Stimulated activated CD8-positive, alpha-beta memory T cell treated with anti-CD3 and anti-CD28 coated beads, Interleukin-4, amount 100 ng/mL, for 48 hours (primary cell): ENCODE data around the gene C16orf82.

Source experiments
- DNase-seq: peaks from one replicate; pipeline ENCODE4 v3.0.0-alpha.2; 2020

Gene C16orf82

DNA sequence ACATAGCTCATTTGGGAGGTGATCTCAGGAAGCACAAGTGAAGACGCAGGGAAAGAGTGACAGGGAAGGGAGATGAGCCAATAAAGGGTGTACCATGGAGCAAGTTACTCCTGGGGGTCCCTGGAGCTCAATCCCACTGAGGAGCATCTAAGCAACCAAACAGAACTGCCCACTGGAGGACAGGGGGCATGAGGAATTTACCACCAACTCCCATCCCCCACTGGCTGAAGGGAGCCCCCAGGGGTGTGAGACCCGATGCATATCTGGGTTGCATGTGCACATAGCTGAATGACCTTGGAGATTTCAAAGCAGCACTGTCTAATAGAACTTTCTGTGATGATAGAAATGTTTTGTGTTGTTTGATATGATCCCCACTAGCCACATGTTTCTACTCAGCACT lies 29.6 kb downstream of the C16orf82 start:
- no peak for DNase-seq

DNA sequence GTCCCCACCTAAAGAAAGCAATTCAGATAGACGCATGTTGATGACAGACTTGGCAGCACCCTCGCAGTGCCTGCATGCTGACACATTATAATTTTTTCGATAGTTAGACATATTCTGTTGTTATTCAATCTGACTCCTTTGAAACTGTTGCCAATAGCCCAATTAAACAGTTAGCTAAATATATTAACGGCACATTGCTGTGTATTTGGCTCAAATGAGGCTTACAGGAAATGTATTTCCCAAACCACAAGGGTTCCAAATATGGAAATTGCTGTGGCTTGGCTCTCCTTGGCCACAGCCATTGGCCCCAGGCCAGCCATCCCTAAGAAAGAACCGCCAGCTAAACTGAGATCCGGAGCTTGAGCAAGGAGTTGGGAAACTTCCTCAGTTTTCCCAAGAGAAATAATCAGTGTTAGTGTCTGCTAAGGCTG lies 31.1 kb downstream of the C16orf82 start:
- DNase-seq: no peak

DNA sequence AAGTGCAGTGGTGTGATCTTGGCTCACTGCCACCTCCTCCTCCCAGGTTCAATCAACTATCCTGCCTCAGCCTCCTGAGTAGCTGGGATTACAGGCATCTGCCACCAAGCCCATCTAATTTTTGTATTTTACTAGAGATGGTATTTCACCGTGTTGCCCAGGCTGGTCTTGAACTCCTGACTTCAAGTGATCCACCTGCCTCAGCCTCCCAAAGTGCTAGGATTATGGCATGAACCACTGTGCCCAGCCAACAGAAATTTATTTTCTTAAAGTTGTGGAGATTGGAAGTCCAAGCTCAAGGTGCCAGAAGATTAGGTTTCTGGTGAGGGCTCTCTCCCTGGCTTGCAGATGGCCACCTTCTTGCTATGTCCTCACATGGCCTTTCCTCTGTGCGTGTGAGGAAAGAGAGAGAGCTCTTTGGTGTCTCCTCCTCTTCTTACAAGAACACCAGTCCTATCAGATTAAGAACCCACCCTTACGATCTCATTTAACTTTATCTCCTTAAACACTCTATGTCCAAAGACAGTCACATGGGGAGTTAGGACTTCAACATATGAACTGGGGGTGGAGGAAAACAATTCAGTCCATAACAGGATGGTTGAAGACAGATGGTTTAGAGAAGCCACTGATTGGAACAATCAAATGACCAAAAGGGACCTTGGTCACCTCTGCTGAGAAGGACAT lies 31.8 kb downstream of the C16orf82 start:
- DNase-seq: no peak

DNA sequence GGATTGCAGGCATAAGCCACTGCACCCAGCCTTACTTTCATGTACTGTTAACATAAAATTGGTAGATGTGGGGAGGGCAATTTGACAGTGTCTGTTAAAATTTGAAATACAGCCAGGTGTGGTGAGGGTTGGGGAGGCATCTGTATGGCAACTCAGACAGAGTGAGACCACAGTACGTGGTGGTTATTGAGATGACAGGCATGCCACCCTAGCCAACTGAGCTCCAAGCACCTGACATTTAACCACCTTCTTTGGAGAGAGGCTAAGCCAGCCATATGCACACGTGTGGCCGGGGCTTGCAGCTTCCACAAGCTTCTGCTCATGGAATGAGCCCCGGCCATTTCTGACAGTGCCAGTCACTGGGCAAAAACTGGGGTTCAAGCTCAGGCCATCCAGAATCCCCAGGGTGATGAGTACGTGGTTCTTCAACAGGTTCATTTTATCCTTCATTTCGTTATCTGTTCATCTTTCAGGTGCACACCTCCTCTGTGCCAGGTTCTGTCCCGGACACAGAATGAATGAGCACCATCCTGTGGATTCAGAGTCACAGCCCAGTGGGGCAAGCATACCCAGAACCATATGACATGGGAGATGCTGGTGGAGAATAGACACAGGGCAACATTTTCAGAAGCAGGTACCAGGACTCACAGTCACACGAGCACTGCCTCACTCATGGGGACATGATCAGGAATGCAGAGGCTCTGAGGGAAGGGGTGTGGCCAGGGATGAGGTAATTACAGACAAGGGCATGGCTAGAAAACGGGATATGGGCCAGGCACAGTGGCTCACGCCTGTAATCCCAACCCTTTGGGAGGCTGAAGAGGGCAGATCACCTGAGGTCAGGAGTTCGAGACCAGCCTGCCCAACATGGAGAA lies 36.2 kb downstream of the C16orf82 start:
- DNase-seq: no peak

DNA sequence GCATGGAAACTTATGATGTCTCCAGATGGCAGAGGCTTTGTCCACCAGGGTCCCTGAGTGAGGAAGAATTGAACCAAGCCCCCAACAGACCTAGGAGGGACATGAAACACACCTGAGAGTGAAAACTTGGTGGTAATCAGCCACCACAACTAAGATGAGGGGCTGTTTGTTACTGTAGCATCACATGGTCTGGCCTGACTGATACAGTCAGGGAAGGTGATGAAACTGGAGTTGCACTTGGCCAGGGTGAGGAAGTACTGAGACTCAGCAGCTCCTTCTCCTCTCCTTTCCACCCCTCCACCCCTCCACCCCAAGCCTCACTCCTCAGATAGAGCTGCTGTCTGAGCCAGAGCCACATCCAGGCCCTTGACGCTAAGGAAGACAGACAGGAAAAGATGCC lies 37.2 kb downstream of the C16orf82 start:
- DNase-seq: no peak

DNA sequence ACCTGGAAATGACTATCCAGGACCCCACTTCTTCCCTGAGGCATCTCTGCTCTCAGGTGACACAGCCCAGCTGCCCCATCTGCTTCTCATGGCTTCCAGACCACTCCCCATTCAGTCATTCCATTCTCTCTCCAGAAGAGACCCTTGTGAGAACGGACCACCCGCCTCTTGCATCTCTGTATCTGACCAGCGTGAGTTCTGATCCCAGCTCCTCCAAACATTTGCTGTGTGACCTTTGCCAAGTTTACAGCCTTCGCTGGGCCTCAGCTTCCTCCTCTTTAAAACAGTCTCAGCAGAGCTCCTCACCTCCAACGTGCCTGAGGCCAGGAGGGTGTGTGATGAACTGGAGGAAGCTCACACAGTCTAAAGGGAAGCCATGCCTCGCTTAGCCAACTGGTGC lies 39.6 kb downstream of the C16orf82 start:
- DNase-seq: no peak

DNA sequence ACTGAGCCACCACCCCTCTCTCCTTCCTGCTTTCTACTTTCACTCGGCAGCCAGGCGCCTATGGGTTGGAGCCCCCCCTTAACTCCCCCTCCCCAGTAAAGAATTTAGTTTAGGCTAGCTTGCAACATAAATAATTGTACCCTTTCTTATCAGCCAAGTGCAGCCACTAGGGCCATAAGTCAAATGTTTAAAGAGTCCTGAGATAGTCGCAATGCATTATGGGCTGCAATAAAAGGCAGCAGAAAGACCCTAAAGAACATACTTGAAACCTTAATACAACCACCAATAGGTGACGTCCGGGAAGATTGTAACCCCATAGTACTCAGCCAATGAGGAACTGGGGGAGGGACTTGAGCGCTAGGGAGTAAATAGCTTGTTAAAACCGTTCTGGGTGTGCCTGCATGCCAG lies 40.5 kb downstream of the C16orf82 start:
- DNase-seq: no peak

DNA sequence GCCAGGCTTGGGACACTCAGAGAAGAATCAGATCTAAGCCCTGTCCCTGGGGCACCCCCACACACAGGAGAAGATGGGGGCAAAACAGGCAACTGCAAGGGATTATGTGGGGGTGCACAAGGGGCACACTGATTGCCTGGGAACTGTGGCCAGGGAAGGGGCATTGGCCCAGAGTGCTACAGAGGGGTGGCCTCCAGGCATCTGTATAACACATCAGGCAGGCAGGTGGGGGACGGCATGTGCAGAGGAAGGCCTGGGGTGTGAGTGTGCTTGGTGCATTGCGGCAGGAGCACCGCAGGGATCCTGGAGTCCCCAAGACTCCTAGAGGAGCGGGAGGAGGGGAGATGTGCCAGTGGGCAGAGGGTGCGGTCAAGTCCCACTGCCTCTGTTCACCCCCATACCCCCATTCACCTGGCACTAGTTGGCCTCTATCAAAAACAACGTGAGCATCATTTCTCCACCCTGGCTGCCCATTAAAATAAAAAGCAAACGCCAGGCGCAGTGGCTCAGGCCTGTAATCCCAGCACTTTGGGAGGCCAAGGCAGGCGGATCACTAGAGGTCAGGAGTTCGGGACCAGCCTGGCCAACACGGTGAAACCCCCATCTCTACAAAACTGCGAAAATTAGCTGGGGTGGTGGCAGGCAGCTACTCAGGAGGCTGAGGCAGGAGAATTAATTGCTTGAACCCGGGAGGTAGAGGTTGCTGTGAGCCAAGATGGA lies 41.5 kb downstream of the C16orf82 start:
- DNase-seq: no peak

DNA sequence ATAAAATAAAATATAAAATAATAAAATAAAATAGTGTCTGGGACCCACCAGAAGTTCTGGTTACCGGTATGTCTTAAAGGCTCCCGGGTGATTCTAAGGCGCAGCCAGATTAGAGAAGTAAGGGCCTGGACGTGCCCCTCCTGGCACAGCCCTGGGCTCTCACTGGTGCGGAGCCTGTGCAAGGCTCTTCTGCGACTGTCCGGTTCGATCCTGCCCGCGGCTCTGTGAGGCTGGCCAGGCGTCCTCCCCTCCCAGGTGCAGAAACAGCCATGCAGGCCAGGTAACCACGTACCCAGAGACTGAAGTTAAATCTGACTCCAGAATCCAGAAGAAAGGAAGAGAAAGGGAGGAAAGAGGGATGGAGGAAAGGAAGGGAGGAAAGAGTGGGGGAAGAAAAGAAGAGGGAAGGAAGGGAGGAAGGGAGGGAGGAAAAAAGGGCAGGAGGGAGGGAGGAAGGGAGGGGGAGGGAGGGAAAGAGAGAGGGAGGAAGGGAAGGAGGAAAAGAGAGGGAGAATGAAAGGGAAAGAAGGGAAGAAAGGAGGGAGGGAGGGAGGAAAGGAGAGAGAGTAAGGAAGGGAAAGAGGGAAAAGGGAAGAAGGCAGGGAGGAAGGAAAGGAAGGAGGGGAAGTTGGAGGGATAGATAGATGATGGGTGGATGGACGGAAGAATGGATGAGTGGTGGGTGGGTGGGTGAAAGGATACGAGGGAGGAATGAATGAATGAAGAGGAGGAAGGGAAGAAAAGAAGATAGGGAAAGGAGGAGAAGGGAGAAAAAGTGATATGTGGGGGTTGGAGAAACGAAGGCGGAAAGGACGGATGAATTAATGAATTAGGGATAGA lies 42.3 kb downstream of the C16orf82 start:
- DNase-seq: no peak

DNA sequence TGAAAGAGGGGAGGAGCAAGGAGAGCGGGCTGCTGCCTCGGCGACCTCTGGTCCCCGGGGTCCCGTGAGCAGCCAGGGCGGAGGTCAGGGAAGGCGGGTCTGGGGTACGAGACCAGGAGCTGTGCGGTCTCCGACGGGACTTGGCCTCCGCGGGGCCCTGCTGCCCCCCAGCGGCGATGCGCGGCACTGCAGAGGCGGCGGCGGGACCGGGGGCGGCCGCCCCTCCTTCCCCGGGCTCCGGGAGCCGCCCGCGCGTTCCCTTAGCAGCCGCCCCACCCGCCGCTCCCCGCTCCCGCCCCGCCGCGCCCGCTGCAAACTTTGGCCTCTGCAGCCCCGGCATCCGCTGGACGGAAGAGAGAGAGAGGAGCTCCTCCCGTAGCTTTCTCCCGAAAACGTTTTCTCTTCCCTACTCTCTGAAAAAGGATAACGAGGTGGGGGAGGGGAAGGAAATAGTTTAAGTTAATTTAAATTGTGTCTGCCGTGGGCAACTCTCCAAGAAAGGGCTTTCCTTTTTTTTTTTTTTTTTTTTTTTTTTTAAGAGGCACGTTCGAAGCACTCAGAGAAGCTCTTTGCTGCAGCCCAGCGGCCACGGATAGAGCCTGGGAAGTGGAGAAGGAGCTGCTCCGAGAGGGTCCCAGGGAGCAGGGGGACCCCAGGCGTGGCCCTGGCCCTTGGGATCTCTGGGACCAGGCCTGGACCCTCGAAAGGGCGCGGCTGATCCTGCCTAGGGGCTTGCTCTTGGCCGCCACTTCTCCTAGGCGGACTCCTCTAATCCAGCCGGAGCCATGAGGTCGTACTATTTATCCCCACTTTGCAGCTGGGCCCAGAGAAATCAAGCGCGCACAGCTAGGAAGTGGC lies 43.2 kb downstream of the C16orf82 start:
- DNase-seq: peak; percentile 93

DNA sequence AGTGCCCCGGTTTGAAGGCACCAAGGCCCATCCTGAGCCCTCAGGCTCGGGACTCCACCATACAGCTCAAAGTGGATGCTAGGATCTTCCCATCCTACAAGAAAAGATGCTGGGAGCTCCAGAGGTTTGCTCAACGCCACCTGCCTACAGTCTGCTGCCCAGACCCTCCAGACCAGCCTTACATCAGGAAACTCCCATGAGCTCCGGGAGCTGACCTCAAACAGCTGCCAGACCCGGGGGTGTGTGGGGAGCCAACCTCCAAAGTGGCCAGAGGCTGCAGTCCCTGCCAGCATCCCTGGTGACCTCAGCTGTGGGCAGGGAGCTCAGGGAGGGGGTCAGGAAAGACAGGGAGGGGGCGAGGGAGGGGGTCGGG lies 43.8 kb downstream of the C16orf82 start:
- DNase-seq: no peak

DNA sequence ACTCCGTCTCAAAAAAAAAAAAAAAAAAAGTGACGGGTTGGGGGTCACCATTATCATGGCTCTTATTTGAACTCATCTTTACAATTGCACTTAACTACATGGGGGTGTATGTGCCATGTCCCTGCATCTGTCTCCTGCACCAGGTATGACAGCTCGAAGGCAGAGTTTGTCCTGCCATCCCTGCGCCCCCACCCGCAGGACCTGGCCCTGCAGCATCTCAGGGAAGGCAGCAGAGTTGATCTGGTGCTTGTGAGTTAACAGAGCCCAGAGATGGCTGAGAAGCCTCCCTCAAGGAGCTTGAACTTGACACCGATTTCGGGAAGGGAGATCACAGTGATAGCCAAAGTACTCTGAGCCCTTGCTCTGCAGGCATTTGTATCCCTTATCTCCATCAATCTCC lies 44.8 kb downstream of the C16orf82 start:
- DNase-seq: no peak

DNA sequence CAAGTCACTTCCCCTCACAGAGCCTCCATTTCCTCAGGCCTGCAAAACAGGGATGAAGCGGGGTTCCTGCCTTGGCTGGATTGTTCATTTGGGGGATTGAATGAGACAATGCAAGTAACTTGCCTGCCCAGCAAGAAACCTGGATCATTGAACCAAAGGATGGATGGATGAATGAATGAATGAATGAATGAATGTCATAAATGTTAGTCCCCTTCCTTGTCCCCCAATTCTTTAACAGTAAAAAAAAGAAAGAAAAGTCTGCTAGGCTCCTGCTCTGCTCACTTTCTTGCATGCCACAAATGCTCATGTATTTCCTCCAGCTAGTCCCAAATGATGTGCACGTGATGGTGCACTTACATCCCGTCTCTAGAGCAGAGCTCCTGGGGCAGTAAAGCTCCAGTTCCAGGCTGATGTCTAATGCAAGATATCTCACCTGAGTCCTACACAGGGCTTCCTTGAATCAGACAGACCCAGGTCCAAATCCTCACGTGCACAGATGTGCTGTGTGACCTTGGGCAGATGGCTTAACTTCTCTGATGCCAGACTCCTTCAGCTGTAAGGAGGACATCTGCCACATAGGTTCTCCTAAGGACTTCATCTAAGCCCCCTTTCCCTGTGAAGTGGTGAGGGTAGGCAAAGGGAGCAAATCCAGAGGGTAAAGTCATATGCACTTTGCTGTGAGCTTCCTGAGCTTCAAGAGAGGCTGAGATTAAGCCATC lies 45.5 kb downstream of the C16orf82 start:
- DNase-seq: no peak

DNA sequence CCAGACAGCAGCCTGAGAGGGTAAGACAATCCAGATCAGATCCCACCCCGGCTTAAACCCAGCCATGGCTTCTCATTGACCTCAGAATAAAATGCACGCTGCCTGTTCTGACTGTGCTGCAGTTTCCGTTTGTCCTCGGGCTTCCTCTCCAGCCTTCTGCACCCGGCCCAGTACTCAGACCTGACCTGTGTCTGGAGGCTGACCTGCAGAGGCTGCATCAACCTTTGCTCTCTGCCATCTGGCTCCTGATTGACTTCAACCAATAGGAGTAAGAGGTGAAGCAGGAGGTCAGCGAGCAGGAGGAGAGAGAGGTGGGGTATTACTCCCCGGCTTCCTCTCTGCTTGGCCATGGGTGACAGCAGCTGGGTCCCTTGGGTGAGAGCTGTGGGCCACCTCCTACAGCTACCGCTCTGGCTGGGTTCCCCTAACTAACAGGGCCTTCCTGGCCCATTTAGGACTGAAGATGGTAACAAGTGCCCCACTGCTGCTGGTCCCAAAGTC lies 46.7 kb downstream of the C16orf82 start:
- DNase-seq: no peak

DNA sequence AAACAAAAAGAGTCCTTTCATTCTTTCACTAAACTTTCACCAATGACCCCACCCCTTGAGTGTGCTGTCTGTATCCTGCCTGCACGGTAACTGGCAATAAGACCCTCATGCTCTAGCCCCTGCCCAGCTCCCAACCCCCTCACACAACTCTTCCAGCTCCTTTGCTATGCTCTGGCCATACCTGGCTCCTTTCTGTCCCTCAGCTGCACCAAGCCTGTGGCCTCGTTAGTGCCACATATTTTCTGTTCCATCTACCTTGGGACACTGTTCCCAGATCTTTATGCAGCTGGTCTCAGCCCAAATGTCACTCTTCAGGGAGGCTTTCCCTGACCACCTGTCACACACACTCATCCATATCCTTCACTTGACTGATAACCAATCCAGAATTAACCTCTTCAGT lies 47.3 kb downstream of the C16orf82 start:
- no peak for DNase-seq

DNA sequence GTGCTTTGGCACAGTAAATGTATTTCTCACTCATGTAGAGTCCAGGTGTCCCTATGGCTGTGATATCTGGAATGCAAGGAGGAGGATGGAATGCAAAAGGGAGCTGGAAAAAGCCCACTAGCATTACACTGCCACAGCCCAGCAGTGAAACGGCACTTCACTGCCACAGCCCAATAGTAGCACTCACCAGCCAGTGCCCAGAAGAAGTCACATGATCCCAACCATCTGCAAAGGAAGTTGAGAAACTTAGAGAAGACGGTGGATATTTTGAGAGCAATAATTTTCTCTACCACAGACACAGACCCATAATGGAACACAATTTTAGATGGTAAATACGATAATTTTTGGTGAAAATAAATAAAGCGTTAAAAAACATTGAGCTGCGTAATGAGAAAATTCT lies 51.8 kb downstream of the C16orf82 start:
- no peak for DNase-seq
